HG03565 (cell line): ENCODE results near the gene PAFAH1B1.

Experiments
- ATAC-seq: cut with Tn5 transposase; IDR thresholded peaks from one replicate; pipeline ENCODE4 v1.9.1; 2021; ENCODE audit warnings: mild to moderate bottlenecking, moderate library complexity; ENCODE audit not compliant: unreplicated experiment

PAFAH1B1 gene

DNA sequence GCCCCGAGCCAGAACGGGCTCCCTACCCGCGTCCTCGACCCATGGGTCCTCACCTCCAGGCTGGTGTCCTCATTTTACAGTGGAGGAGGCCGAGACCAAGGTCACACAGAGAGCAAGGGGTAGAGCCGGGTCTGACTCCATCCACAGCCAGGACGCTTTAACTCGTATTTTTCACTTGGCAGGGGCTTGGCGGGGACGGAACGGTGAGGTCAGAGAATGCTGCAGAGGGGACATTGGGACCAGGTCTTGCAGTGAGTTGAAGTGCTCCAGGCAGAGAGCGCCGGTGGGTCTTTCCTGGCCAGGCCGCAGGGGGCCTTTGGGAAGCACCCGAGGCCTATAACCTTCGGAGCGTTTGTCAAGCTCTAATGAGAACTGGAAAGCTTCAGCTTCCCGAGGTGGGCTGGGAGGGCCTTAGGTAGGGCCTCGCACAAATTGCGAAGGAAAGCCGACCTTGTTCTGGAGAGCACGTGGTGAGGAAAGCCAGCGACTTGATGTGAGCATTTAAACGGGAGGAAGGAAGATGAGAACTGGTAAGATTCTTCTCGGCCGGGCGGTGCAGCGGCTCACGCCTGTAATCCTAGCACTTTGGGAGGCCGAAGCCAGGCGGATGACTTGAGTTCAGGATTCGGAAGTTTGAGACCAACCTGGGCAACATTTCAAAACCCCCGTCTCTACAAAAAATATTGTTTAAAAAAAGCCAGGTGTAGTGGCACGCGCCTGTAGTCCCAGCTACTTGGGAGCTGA, 119.0 kb downstream of the PAFAH1B1 start:
- no peak for ATAC-seq

DNA sequence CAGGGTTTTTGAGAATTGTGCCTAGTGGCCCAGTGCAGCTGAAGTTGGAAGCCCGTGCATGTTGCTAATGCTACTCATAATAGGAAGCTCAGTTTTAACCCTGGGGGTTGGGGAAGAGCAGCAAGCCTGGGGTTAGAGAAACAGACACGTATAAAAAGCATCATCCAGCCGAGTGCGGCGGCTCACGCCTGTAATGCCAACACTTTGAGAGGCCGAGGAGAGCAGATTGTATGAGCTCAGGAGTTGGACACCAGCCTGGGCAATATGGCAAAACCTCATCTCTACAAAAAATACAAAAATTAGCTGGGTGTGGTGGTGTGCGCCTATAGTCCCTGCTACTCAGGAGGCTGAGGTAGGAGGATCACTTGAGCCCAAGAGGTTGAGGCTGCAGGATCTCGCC, 120.4 kb downstream of the PAFAH1B1 start:
- ATAC-seq: no peak

- no peak for ATAC-seq
Measured at GRCh38 chr17:2716649-2717048, 123.2 kb downstream of the PAFAH1B1 start.

- no peak for ATAC-seq
Measured at GRCh38 chr17:2718150-2718938, 124.9 kb downstream of the PAFAH1B1 start.

DNA sequence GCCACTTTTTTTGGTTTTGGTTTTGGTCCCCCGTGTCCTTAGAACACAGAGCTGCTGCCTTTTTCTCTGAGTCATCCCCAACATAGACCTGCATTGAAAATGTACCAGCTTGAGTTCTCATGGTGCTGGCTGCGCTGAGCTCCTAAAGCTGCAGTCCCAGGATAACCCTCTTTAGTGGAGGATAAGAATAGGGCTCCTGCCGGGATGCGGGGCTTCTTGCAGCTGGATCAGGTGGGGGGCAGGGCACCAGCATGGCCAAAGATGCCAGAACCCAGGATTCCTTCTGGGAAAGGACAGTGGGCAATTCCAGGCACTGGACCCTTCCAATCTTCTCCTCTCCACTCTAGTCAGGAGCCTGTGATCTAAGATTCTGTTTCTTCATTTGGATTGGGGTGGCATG, 126.4 kb downstream of the PAFAH1B1 start:
- no peak for ATAC-seq

DNA sequence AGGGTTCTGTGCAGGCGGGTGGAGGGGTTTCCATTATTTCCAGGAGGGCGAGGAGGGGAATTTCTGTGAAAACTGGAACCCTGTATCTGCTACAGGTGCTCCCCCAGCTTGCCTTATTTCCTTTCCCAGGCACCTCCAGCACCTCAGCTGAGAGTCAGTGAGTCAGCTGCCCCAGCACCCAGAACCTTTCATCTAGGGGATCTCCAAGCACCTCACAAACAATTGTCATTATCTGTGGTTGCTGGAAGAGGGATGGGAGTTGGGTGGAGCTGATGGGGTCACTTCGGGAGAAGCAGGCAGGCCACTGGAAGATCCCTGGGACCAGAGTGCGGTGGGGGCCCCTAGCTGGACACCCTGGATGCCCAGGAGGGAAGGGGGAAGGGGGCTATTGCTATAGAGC, 128.1 kb downstream of the PAFAH1B1 start:
- ATAC-seq: no peak

GRCh38 chr17:2722611-2723010, 129.2 kb downstream of the PAFAH1B1 start:
- ATAC-seq: no peak

DNA sequence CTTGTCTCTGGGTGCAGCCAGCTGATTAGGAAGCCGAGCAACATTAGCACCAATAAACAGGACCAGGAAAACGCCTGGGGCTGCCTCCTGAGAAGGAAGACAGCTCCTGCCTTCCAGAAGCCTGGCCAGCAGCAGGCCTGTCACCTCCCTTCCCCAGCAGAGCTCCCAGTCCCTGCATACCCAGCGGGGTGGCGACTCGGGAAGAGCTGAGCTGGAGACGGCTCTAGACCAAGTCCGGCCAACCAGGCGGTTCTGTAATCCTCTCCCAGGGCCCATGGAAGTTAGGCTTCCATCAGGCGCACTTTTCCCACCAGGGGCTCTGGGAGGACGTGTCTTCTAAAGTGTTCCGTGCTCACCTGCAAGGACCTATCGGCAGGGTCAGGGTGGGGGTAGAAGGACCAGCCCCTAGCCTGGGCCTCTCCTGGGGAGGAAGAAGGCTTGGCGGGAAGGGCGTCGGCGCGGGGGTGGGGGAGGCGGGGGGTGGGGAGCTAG, 130.1 kb downstream of the PAFAH1B1 start:
- ATAC-seq: no peak

- no peak for ATAC-seq
Measured at GRCh38 chr17:2723997-2724783, 130.7 kb downstream of the PAFAH1B1 start.

DNA sequence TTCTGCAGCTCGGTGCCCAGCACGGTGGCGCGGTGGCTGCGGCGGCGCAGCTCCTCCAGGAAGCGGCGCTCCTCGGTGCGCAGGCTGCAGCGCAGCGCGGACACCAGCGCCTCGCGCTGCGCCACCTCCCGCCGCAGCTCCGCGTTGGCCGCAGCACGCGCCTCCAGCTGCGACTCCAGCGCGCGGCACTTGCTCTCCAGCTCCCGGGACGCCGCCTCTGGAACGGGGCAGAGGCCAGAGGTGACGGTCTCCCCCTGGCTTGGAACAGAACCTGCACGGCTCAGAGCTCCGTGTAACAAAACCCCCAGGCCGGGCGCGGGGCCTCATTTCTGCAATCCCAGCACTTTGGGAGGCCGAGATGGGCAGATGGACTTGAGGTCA, 131.3 kb downstream of the PAFAH1B1 start:
- ATAC-seq: no peak

GRCh38 chr17:2730764-2731353, 137.4 kb downstream of the PAFAH1B1 start:
- no peak for ATAC-seq

DNA sequence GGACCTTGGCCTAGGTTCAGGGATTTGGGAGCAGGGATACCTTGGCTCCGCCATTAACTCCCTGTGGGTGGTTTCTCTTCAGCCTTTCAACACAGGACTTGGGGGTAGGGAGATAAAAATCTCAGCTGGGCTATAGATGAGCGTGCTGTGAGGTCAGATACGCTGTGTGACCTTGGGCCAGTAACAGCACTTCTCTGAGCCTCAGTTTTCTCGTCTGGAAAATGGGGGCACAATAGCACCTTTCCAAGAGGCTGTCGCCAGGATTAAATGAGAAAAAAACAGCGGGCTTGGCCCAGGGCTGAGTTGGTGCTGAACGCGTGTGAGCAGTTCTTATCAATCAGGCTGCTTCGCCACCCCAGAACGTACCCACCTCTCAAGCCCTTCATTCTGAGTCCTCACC, 138.4 kb downstream of the PAFAH1B1 start:
- no peak for ATAC-seq

DNA sequence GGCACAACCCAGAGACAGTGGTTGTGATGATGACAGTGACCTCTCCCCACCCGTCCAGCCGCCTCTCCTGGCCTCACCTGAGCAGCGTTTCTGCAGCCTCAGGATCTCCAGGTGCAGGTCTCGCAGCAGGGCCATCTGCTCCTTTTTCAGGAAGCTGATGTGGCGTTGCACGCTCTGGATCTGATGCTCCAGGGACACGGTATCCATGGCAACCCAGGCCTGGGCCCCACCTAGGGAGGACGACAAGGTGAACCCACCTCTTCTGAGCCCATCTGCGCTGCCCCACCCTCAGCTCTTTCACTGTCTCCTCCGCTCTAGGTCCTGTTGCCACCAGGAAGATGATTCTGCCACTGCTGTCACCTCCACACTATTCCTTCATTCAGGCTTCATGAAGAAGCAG, 141.5 kb downstream of the PAFAH1B1 start:
- no peak for ATAC-seq
